GM12878 (cell line): Measurements from ENCODE around the gene NEGR1. TPM values are rescaled to one million over a fixed set of nuclear protein-coding genes. Genes with fewer than 3 reads are reported as not detected.

Experiments used
- ATAC-seq: fragments of 200-7000 bp; cut with Tn5 transposase; 3 replicates; pipeline ENCODE4 v1.9.1; 2020; ENCODE audit warnings: mild to moderate bottlenecking, moderate library complexity
- BruUV-seq: library from RNA; stranded (reverse); fragments of 400-500 nt; replicated peaks from 2 replicates; lab custom pipeline; 2021; lab: Mats Ljungman, UMichigan
- CTCF ChIA-PET: fragments of 300-600 bp; sonication (Branson Sonifier 250); formaldehyde crosslinking; extraction: SDS; loops from one replicate; lab custom pipeline; 2021; ENCODE audit warnings: inconsistent platforms; lab: Yijun Ruan, JAX
- POLR2A ChIA-PET: fragments of 350-600 bp; formaldehyde crosslinking; extraction: SDS; loops from one replicate; lab custom pipeline; 2021; ENCODE audit warnings: inconsistent platforms; lab: Charles Lee
- RAD21 ChIA-PET: fragments of 300-600 bp; sonication (Branson Sonifier 250); formaldehyde crosslinking; loops from one replicate; lab custom pipeline; 2023; ENCODE audit warnings: antibody characterized with exemption; ENCODE audit not compliant: unreplicated experiment; lab: Charles Lee
- SMC1A ChIA-PET: fragments of 300-600 bp; sonication (Branson Sonifier 250); formaldehyde crosslinking; loops from one replicate; lab custom pipeline; 2023; ENCODE audit not compliant: unreplicated experiment, uncharacterized antibody; lab: Charles Lee
- DNase-seq: peaks from one replicate; pipeline ENCODE4 v3.0.0-alpha.2; 2011; ENCODE audit warnings: low read depth, low spot score
- FAIRE-seq: peaks from 3 replicates; lab custom pipeline; 2011; peaks lifted over from hg19 to GRCh38; lab: Jason Lieb, UNC
- H2AFZ ChIP-seq: 2 replicates; pipeline ENCODE4 v1.6.0; 2011; ENCODE audit warnings: low read depth, low read length, control low read depth; ENCODE audit not compliant: control insufficient read depth
- H3K27ac ChIP-seq: 2 replicates; pipeline ENCODE4 v1.5.1; 2011; ENCODE audit warnings: control low read depth; ENCODE audit not compliant: control insufficient read depth, insufficient read depth
- H3K27me3 ChIP-seq, 2 experiments: replicated peaks in 1 of 2; 2 replicates each; pipeline versions ENCODE4 v1.6.0 to v1.6.1; 2011; ENCODE audit warnings: low read length in 1 of 2; ENCODE audit not compliant: control insufficient read depth in 2 of 2, insufficient read depth in 2 of 2
- H3K36me3 ChIP-seq, 2 experiments: 2 replicates each; pipeline ENCODE4 v1.5.1; 2011; ENCODE audit warnings: low read length in 1 of 2; ENCODE audit not compliant: control insufficient read depth in 2 of 2, insufficient read depth in 2 of 2
- H3K4me1 ChIP-seq: 2 replicates; pipeline ENCODE4 v1.6.1; 2011; ENCODE audit warnings: mild to moderate bottlenecking, low read length, moderate library complexity, mixed read lengths; ENCODE audit not compliant: control insufficient read depth, insufficient read depth
- H3K4me2 ChIP-seq: 2 replicates; pipeline ENCODE4 v1.6.0; 2011; ENCODE audit warnings: control low read depth; ENCODE audit not compliant: control insufficient read depth, insufficient read depth
- H3K4me3 ChIP-seq: fragments of 200-600 bp; sonication (generic); 2 replicates; pipeline ENCODE4 v1.5.1; 2016
- H3K79me2 ChIP-seq: 2 replicates; pipeline ENCODE4 v1.6.0; 2011; ENCODE audit warnings: low read length; ENCODE audit not compliant: control insufficient read depth, insufficient read depth
- H3K9ac ChIP-seq: 2 replicates; pipeline ENCODE4 v1.8.0; 2011; ENCODE audit warnings: low read length, control low read depth, mixed read lengths; ENCODE audit not compliant: control insufficient read depth, insufficient read depth
- H3K9me3 ChIP-seq: replicated peaks from 3 replicates; pipeline ENCODE4 v1.5.1; 2011; ENCODE audit warnings: mild to moderate bottlenecking, low read length; ENCODE audit not compliant: control insufficient read depth, insufficient read depth
- H4K20me1 ChIP-seq: 2 replicates; pipeline ENCODE4 v1.6.0; 2011; ENCODE audit not compliant: control insufficient read depth, insufficient read depth
- ATF3 ChIP-seq: IDR thresholded peaks from 2 replicates; pipeline ENCODE4 v1.6.1; 2011; ENCODE audit warnings: low read depth, mild to moderate bottlenecking, low read length, moderate library complexity, borderline replicate concordance; ENCODE audit errors: extremely low read depth
- BHLHE40 ChIP-seq, 2 experiments: fragments of 450-650 bp in 1 of 2; IDR thresholded peaks; 2 replicates each; pipeline ENCODE4 v1.6.1; 2011 to 2017; ENCODE audit warnings: low read depth in 2 of 2, borderline replicate concordance in 1 of 2, improper control_type of control experiment in 1 of 2, low read length in 1 of 2, mild to moderate bottlenecking in 1 of 2
- CEBPB ChIP-seq, 2 experiments: fragments of 150-350 bp in 1 of 2; IDR thresholded peaks; 2 replicates each; pipeline ENCODE4 v1.6.1; 2012 to 2014; ENCODE audit warnings: low read depth in 2 of 2, low read length in 2 of 2, borderline replicate concordance in 1 of 2, inconsistent platforms in 1 of 2
- ESRRA ChIP-seq: IDR thresholded peaks from 2 replicates; pipeline ENCODE4 v1.6.1; 2012; ENCODE audit warnings: mild to moderate bottlenecking, low read length, improper control_type of control experiment
- FOXM1 ChIP-seq: IDR thresholded peaks from 2 replicates; pipeline ENCODE4 v1.6.1; 2012; ENCODE audit warnings: low read depth, mild to moderate bottlenecking, inconsistent platforms, low read length, moderate library complexity
- IKZF1 ChIP-seq: fragments of 450-650 bp; conservative IDR thresholded peaks from 2 replicates; pipeline ENCODE4 v1.6.1; 2017; ENCODE audit warnings: antibody characterized with exemption, mild to moderate bottlenecking
- IRF5 ChIP-seq: fragments of 450-650 bp; IDR thresholded peaks from 2 replicates; pipeline ENCODE4 v1.6.1; 2017; ENCODE audit warnings: borderline replicate concordance
- JUND ChIP-seq: IDR thresholded peaks from 2 replicates; pipeline ENCODE4 v1.6.1; 2012; ENCODE audit warnings: low read depth, mild to moderate bottlenecking, low read length, improper control_type of control experiment, moderate library complexity
- MEF2B ChIP-seq: fragments of 450-650 bp; IDR thresholded peaks from 2 replicates; pipeline ENCODE4 v1.6.1; 2018; ENCODE audit warnings: mild to moderate bottlenecking, moderate library complexity; ENCODE audit not compliant: partially characterized antibody, poor library complexity, severe bottlenecking
- PKNOX1 ChIP-seq: fragments of 450-650 bp; IDR thresholded peaks from 2 replicates; pipeline ENCODE4 v1.6.1; 2016; ENCODE audit warnings: mild to moderate bottlenecking
- POLR2AphosphoS5 ChIP-seq: IDR thresholded peaks from 2 replicates; pipeline ENCODE4 v1.6.1; 2011; ENCODE audit warnings: mild to moderate bottlenecking, low read length, inconsistent platforms
- RELA ChIP-seq: fragments of 450-650 bp; IDR thresholded peaks from 2 replicates; pipeline ENCODE4 v1.8.0; 2014; ENCODE audit warnings: borderline replicate concordance; ENCODE audit not compliant: partially characterized antibody
- SMAD1 ChIP-seq: fragments of 450-650 bp; IDR thresholded peaks from 2 replicates; pipeline ENCODE4 v1.6.1; 2018; ENCODE audit warnings: mild to moderate bottlenecking, low read depth; ENCODE audit not compliant: partially characterized antibody
- SMARCA5 ChIP-seq: fragments of 450-650 bp; IDR thresholded peaks from 2 replicates; pipeline ENCODE4 v1.6.1; 2017; ENCODE audit warnings: mild to moderate bottlenecking
- SMC3 ChIP-seq: IDR thresholded peaks from 2 replicates; pipeline ENCODE4 v1.6.1; 2011; ENCODE audit warnings: low read length, improper control_type of control experiment, borderline replicate concordance
- ZBTB4 ChIP-seq: fragments of 450-650 bp; formaldehyde crosslinking; IDR thresholded peaks from 2 replicates; pipeline ENCODE4 v1.4.0; 2022; ENCODE audit warnings: mild to moderate bottlenecking, moderate library complexity
- WGBS: methylation state at CpG from one replicate; pipeline ENCODE4 v1.1.6; 2016; ENCODE audit warnings: low lambda C conversion rate; ENCODE audit not compliant: insufficient replicate concordance, insufficient coverage; ENCODE audit errors: missing lambda C conversion rate; 5-methylcytosine and 5-hydroxymethylcytosine counted together
- in situ Hi-C: fragments of 300-500 bp; cut with MboI; formaldehyde crosslinking; loops from 9 replicates; pipeline ENCODE4 v1.14.3; 2018; ENCODE audit warnings: mixed read lengths
- intact Hi-C: fragments of 100-400 bp; cut with micrococcal nuclease; formaldehyde crosslinking; loops from one replicate; pipeline ENCODE4 v1.14.2; 2022; ENCODE audit not compliant: unreplicated experiment
- polyA plus RNA-seq, 11 experiments: library from polyadenylated mRNA; depleted of rRNA in 4 of 11; unstranded in 6 of 11; stranded (reverse) in 5 of 11; fragments of >200 nt; fragmentation: Nextera tagmentation in 4 of 11; fragmentation: Illumina TruSeq in 1 of 11; extraction: Ambion mirVana in 4 of 11; extraction: Trizol in 1 of 11; gene quantifications; 1 replicate in 1 of 11; 2 replicates in 10 of 11; pipeline versions ENCODE4 v1.2.1 to v1.2.3, GENCODE V29; 2011 to 2016; ENCODE audit warnings: inconsistent platforms in 2 of 11, missing spikeins in 2 of 11, low read depth in 1 of 11
- total RNA-seq, 4 experiments: library from RNA; depleted of rRNA in 3 of 4; stranded (reverse); fragments of >200 nt in 3 of 4; fragmentation: Illumina TruSeq in 1 of 4; extraction: Trizol in 1 of 4; gene quantifications; 2 replicates each; pipeline versions ENCODE4 v1.2.1 to v1.2.3, GENCODE V29; 2013 to 2021

Gene NEGR1
- total and polyA plus RNA-seq, 10 of the 15 experiments (the other 5 are each of a cell fraction or from before 2014, with no cell fraction given): under 0.01 to 0.03 (median 0.01) TPM; not detected in 7

- Histone ChIP-seq H3K4me1 (no peaks in the 10 kb centered on the region), H3K4me2 (no peak overlapping the region)
- no peak for ATAC-seq
- intact Hi-C loops: no loop called here
- in situ Hi-C loops: no loop called here
- no peak for TF ChIP-seq BHLHE40 (IDR thresholded peaks at IDR 0.05; ENCODE audit: borderline replicate concordance in 1 of 2, low read depth in 2 of 2, low read length in 1 of 2)
- no peak for TF ChIP-seq ESRRA
- TF ChIP-seq JUND: no peak
- no peak for TF ChIP-seq SMAD1
- no peak for TF ChIP-seq MEF2B
- no peak for TF ChIP-seq FOXM1
- TF ChIP-seq IRF5: no peak
- no peak for TF ChIP-seq RELA
- no peak for TF ChIP-seq IKZF1
- no peak for TF ChIP-seq SMC3
- TF ChIP-seq ATF3: no peak
- no peak for TF ChIP-seq POLR2AphosphoS5
- no peak for TF ChIP-seq PKNOX1
- no peak for TF ChIP-seq ZBTB4
- no peak for TF ChIP-seq CEBPB (IDR thresholded peaks at IDR 0.05; ENCODE audit: borderline replicate concordance in 1 of 2, low read depth in 2 of 2, low read length in 2 of 2)
- no peak for TF ChIP-seq SMARCA5
- TF ChIP-seq, all 136 proteins: peak for 0
- H2AFZ ChIP-seq: no peak overlapping the region
- POLR2A ChIA-PET: no interaction called here
- no peak overlapping the region for H3K4me3 ChIP-seq
- no peak overlapping the region for H3K27ac ChIP-seq
- FAIRE-seq (no peak), DNase-seq (no peak)
- no peaks in the 10 kb centered on the region for H3K79me2 ChIP-seq
- H3K9me3 ChIP-seq: no peaks in the 10 kb centered on the region
- H4K20me1 ChIP-seq: no peaks in the 10 kb centered on the region
- WGBS: 45% methylated on average over 2 of the region's 2 CpGs
- BruUV-seq: no TSS peak
- SMC1A ChIA-PET: no interaction called here
- RAD21 ChIA-PET: no interaction called here
- CTCF ChIA-PET: no interaction called here
- H3K36me3 ChIP-seq: no peaks in the 10 kb centered on the region
- H3K9ac ChIP-seq: no peak overlapping the region
- no peaks in the 10 kb centered on the region for H3K27me3 ChIP-seq
Observed at GRCh38 chr1:71721532-71721931, 560.8 kb downstream of the NEGR1 start.
